Lung (tissue), 12 donors: ENCODE data around the gene DLX1. TPM values are rescaled to one million over a fixed set of nuclear protein-coding genes. Genes with fewer than 3 reads are reported as not detected.
"Not testable (repeated sequence)": the region's sequence is repeated elsewhere in the genome, so short reads cannot be mapped to it uniquely, and the experiment has no call there.

ENCODE experiments used
- ATAC-seq: fragments of 200-7000 bp; cut with Tn5 transposase; one replicate; pipeline ENCODE4 v1.9.1; 2020; ENCODE audit warnings: moderate number of reproducible peaks; ENCODE audit not compliant: insufficient read depth, low FRiP score
- DNase-seq, 3 donors: peaks; one replicate each; pipeline ENCODE4 v3.0.0-alpha.2; 2013 to 2017
- H3K27ac ChIP-seq, 2 donors: one replicate each; pipeline ENCODE4 v1.5.1; 2013; ENCODE audit warnings: mild to moderate bottlenecking in 2 of 2, moderate library complexity in 2 of 2, control low read depth in 1 of 2, inconsistent platforms in 1 of 2, low read depth in 1 of 2, low read length in 1 of 2
- H3K27me3 ChIP-seq, 3 donors: one replicate each; pipeline ENCODE4 v1.5.1; 2013; ENCODE audit warnings: low read length in 2 of 3; ENCODE audit not compliant: control insufficient read depth in 3 of 3, insufficient read depth in 3 of 3
- H3K36me3 ChIP-seq, 4 donors: one replicate each; pipeline ENCODE4 v1.5.1; 2013; ENCODE audit warnings: low read length in 4 of 4, mild to moderate bottlenecking in 1 of 4, moderate library complexity in 1 of 4; ENCODE audit not compliant: control insufficient read depth in 4 of 4, insufficient read depth in 4 of 4
- H3K4me1 ChIP-seq, 5 donors: one replicate each; pipeline ENCODE4 v1.5.1; 2013; ENCODE audit warnings: low read length in 5 of 5, mild to moderate bottlenecking in 2 of 5, moderate library complexity in 1 of 5; ENCODE audit not compliant: control insufficient read depth in 5 of 5, insufficient read depth in 5 of 5
- H3K4me3 ChIP-seq: one replicate; pipeline ENCODE4 v1.5.1; 2013; ENCODE audit warnings: mild to moderate bottlenecking, control low read depth, moderate library complexity
- H3K9ac ChIP-seq, 2 donors: one replicate each; pipeline ENCODE4 v1.5.1; 2013; ENCODE audit warnings: low read length in 2 of 2, control low read depth in 1 of 2; ENCODE audit not compliant: insufficient read depth in 1 of 2
- H3K9me3 ChIP-seq, 4 donors: one replicate each; pipeline ENCODE4 v1.5.1; 2013; ENCODE audit warnings: low read length in 3 of 4, mild to moderate bottlenecking in 1 of 4, moderate library complexity in 1 of 4; ENCODE audit not compliant: control insufficient read depth in 4 of 4, insufficient read depth in 3 of 4
- CTCF ChIP-seq: IDR thresholded peaks from 2 replicates; pipeline ENCODE4 v1.5.1; 2012; ENCODE audit warnings: mild to moderate bottlenecking; ENCODE audit errors: control extremely low read depth, extremely low read depth
- WGBS, 2 donors: extraction: QIAGEN DNeasy Blood & Tissue Kit; methylation state at CpG; one replicate each; pipeline ENCODE4 v1.1.7; 2013; 5-methylcytosine and 5-hydroxymethylcytosine counted together
- polyA plus RNA-seq, 2 donors: library from polyadenylated mRNA; stranded (reverse); fragments of 200-250 nt; gene quantifications; one replicate each; pipeline ENCODE4 v1.2.1, GENCODE V29; 2013
- total RNA-seq, 2 donors: library from RNA; depleted of rRNA in 1 of 2; stranded (reverse); fragments of >200 nt in 1 of 2; gene quantifications; one replicate each; pipeline ENCODE4 v1.2.1, GENCODE V29; 2014 to 2021
- donor health status: control.
- donor health status: control.
- donor health status: Bipolar disorder and iron deficiency.
- donor health status: healthy.
- donor health status: DM: yes; HTN: yes; CAD: no.

Gene DLX1
- total and polyA plus RNA-seq, 4 donors = 0.05 TPM; not detected in 3

- Histone ChIP-seq H3K36me3 (no peaks in the 10 kb centered on the region), H3K9me3 (no peaks in the 10 kb centered on the region), H3K4me3 (no peak overlapping the region), H3K27me3 (no peaks in the 10 kb centered on the region), H3K27ac (no peak overlapping the region), H3K4me1 (no peaks in the 10 kb centered on the region), H3K9ac (no peak overlapping the region)
- TF ChIP-seq CTCF = no peak
- ATAC-seq (no peak), DNase-seq (no peak)
- 89 to 100% methylated on average over 1 of the region's 1 CpG for WGBS, 2 donors
Observed at GRCh38 chr2:172062402-172063004, 22.8 kb upstream of the DLX1 start.

GRCh38 chr2:172063446-172063845 lies 21.9 kb upstream of the DLX1 start:
- Histone ChIP-seq H3K27me3 (no peaks in the 10 kb centered on the region), H3K36me3 (no peaks in the 10 kb centered on the region), H3K4me3 (no peak overlapping the region), H3K27ac (no peak overlapping the region), H3K9ac (no peak overlapping the region), H3K4me1 (no peaks in the 10 kb centered on the region), H3K9me3 (no peaks in the 10 kb centered on the region)
- WGBS, 2 donors = 94 to 95% methylated on average over 9 of the region's 9 CpGs
- ATAC-seq (no peak), DNase-seq (no peak)
- no peak for TF ChIP-seq CTCF

- WGBS, 2 donors = 72 to 87% methylated on average over 4 of the region's 4 CpGs
- TF ChIP-seq CTCF = no peak
- H3K4me3 ChIP-seq = no peak overlapping the region
Observed at GRCh38 chr2:172065111-172065510, 20.2 kb upstream of the DLX1 start.

GRCh38 chr2:172066394-172066886 lies 18.9 kb upstream of the DLX1 start:
- Histone ChIP-seq H3K9me3 (no peaks in the 10 kb centered on the region), H3K4me1 (no peaks in the 10 kb centered on the region), H3K4me3 (no peak overlapping the region), H3K9ac (no peak overlapping the region), H3K36me3 (no peaks in the 10 kb centered on the region), H3K27ac (no peak overlapping the region), H3K27me3 (no peaks in the 10 kb centered on the region)
- TF ChIP-seq CTCF = no peak
- 84 to 85% methylated on average over 4 of the region's 4 CpGs for WGBS, 2 donors
- ATAC-seq (no peak), DNase-seq (peak in 1 of 3 donors; percentile 22)

More at GRCh38 chr2:172065111-172065510, 20.2 kb upstream of the DLX1 start:
- H3K9me3 ChIP-seq = no peaks in the 10 kb centered on the region
- H3K4me1 ChIP-seq = no peaks in the 10 kb centered on the region
- DNase-seq (no peak), ATAC-seq (no peak)
- no peaks in the 10 kb centered on the region for H3K36me3 ChIP-seq
- H3K27me3 ChIP-seq = no peaks in the 10 kb centered on the region
- no peak overlapping the region for H3K9ac ChIP-seq
- no peak overlapping the region for H3K27ac ChIP-seq

GRCh38 chr2:172067905-172068304 lies 17.4 kb upstream of the DLX1 start:
- not testable (repeated sequence) for H3K27ac ChIP-seq, H3K27me3 ChIP-seq, H3K9me3 ChIP-seq, H3K4me3 ChIP-seq, H3K9ac ChIP-seq, H3K36me3 ChIP-seq, ATAC-seq, H3K4me1 ChIP-seq, DNase-seq
- 94 to 98% methylated on average over 4 of the region's 4 CpGs for WGBS, 2 donors
